K562 (cell line): ENCODE results near the gene PPP1R9B. TPM values are rescaled to one million over a fixed set of nuclear protein-coding genes. Genes with fewer than 3 reads are reported as not detected.
A peak's percentile ranks its signal among the peaks of the same experiment; 100 is the strongest.

ENCODE experiments used
- ATAC-seq: fragments of 200-7000 bp; cut with Tn5 transposase; 3 replicates; pipeline ENCODE4 v1.9.1; 2020; ENCODE audit warnings: moderate library complexity
- BruUV-seq: library from RNA; stranded (reverse); fragments of 400-500 nt; replicated peaks from 2 replicates; lab custom pipeline; 2021; lab: Mats Ljungman, UMichigan
- CTCF ChIA-PET: fragments of 300-600 bp; formaldehyde crosslinking; extraction: SDS; loops from one replicate; lab custom pipeline; 2021; ENCODE audit warnings: low intra/inter-chr PET ratio; lab: Yijun Ruan, JAX
- POLR2A ChIA-PET: fragments of 300-600, 350-650 bp; sonication (Branson Sonifier 250); formaldehyde crosslinking; extraction: SDS; loops from one replicate; lab custom pipeline; 2021; ENCODE audit warnings: antibody characterized with exemption, inconsistent platforms; lab: Yijun Ruan, JAX
- DNase-seq, 4 experiments: peaks; one replicate each; pipeline versions ENCODE4 v3.0.0 to v3.0.0-alpha.2; 2011 to 2018; ENCODE audit warnings: low spot score in 3 of 4, mixed read lengths in 3 of 4; ENCODE audit errors: extremely low read depth in 1 of 4
- FAIRE-seq: peaks from 2 replicates; lab custom pipeline; 2011; peaks lifted over from hg19 to GRCh38; lab: Jason Lieb, UNC
- H2AFZ ChIP-seq: 2 replicates; pipeline ENCODE4 v1.6.0; 2011; ENCODE audit warnings: low read depth, low read length, control low read depth, inconsistent platforms
- H3K27ac ChIP-seq: fragments of 200-600 bp; 3 replicates; pipeline ENCODE4 v1.8.0; 2011; ENCODE audit warnings: low read depth, mild to moderate bottlenecking, control low read depth, inconsistent platforms, low read length, moderate library complexity, mixed read lengths; ENCODE audit errors: extremely low read depth
- H3K27me3 ChIP-seq, 2 experiments: fragments of 300-600 bp in 1 of 2; 2 replicates in 1 of 2; 3 replicates in 1 of 2; pipeline versions ENCODE4 v1.6.0 to v1.8.0; 2011; ENCODE audit warnings: inconsistent platforms in 2 of 2, low read length in 2 of 2, mild to moderate bottlenecking in 1 of 2, mixed read lengths in 1 of 2, moderate library complexity in 1 of 2; ENCODE audit not compliant: control insufficient read depth in 2 of 2, insufficient read depth in 2 of 2
- H3K36me3 ChIP-seq: fragments of 300-600 bp; 3 replicates; pipeline ENCODE4 v1.8.0; 2011; ENCODE audit warnings: mild to moderate bottlenecking, low read length, inconsistent platforms; ENCODE audit not compliant: control insufficient read depth, insufficient read depth
- H3K4me1 ChIP-seq, 2 experiments: fragments of 200-600 bp in 1 of 2; replicated peaks in 1 of 2; 2 replicates in 1 of 2; 3 replicates in 1 of 2; pipeline versions ENCODE4 v1.5.1 to v1.8.0; 2011; ENCODE audit warnings: inconsistent platforms in 2 of 2, low read length in 2 of 2, mild to moderate bottlenecking in 1 of 2, mixed read lengths in 1 of 2, moderate library complexity in 1 of 2; ENCODE audit not compliant: control insufficient read depth in 2 of 2, insufficient read depth in 2 of 2
- H3K4me2 ChIP-seq: 2 replicates; pipeline ENCODE4 v1.6.1; 2011; ENCODE audit warnings: low read length, control low read depth, inconsistent platforms, mixed read lengths; ENCODE audit not compliant: insufficient read depth
- H3K4me3 ChIP-seq: fragments of 200-600 bp; sonication (generic), shearing (Covaris generic); 2 replicates; pipeline ENCODE4 v1.5.1; 2016; ENCODE audit warnings: control low read depth, inconsistent platforms
- H3K79me2 ChIP-seq: fragments of 200-600 bp; 3 replicates; pipeline ENCODE4 v1.8.0; 2011; ENCODE audit warnings: low read length, inconsistent platforms; ENCODE audit not compliant: control insufficient read depth, insufficient read depth
- H3K9ac ChIP-seq, 2 experiments: 2 replicates each; pipeline versions ENCODE4 v1.6.0 to v1.6.1; 2011; ENCODE audit warnings: low read depth in 2 of 2, low read length in 2 of 2, control low read depth in 1 of 2, inconsistent platforms in 1 of 2, mild to moderate bottlenecking in 1 of 2, mixed read lengths in 1 of 2; ENCODE audit not compliant: insufficient read depth in 1 of 2
- H3K9me1 ChIP-seq: one replicate; pipeline ENCODE4 v1.6.0; 2011; ENCODE audit warnings: inconsistent platforms, mild to moderate bottlenecking, low read length, moderate library complexity; ENCODE audit not compliant: control insufficient read depth, insufficient read depth
- H3K9me3 ChIP-seq: replicated peaks from 2 replicates; pipeline ENCODE4 v1.5.1; 2011; ENCODE audit warnings: low read depth, low read length, inconsistent platforms; ENCODE audit not compliant: control insufficient read depth, insufficient read depth
- H4K20me1 ChIP-seq: replicated peaks from 2 replicates; pipeline ENCODE4 v1.6.1; 2011; ENCODE audit warnings: low read length, inconsistent platforms, mixed read lengths; ENCODE audit not compliant: control insufficient read depth, insufficient read depth
- HNRNPUL1 ChIP-seq: fragments of 200-400 bp; formaldehyde crosslinking; IDR thresholded peaks from 2 replicates; pipeline ENCODE4 v1.6.1; 2017; ENCODE audit warnings: low read length
- MGA ChIP-seq: fragments of 450-650 bp; IDR thresholded peaks from 2 replicates; pipeline ENCODE4 v1.6.1; 2016; ENCODE audit warnings: mild to moderate bottlenecking, moderate library complexity
- MTA3 ChIP-seq: fragments of 450-650 bp; formaldehyde crosslinking; IDR thresholded peaks from 2 replicates; pipeline ENCODE4 v1.6.1; 2017; ENCODE audit warnings: mild to moderate bottlenecking, borderline replicate concordance
- OTX1 ChIP-seq: fragments of 450-650 bp; formaldehyde crosslinking; IDR thresholded peaks from 2 replicates; pipeline ENCODE4 v1.4.0; 2022; ENCODE audit warnings: mild to moderate bottlenecking
- PCBP1 ChIP-seq: fragments of 200-400 bp; formaldehyde crosslinking; IDR thresholded peaks from 2 replicates; pipeline ENCODE4 v1.6.1; 2018; ENCODE audit warnings: mild to moderate bottlenecking, low read depth, low read length; ENCODE audit not compliant: poor library complexity, severe bottlenecking
- RBBP5 ChIP-seq: fragments of 200-600 bp; sonication (generic); IDR thresholded peaks from 2 replicates; pipeline ENCODE4 v1.6.1; 2012; ENCODE audit warnings: borderline replicate concordance, mild to moderate bottlenecking, low read length, control low read depth, inconsistent platforms; ENCODE audit not compliant: insufficient read depth, poor library complexity, severe bottlenecking
- RUNX1 ChIP-seq: sonication (generic); IDR thresholded peaks from 2 replicates; pipeline ENCODE4 v1.6.1; 2016; ENCODE audit warnings: antibody characterized with exemption, low read depth
- SIN3A ChIP-seq, 2 experiments: fragments of 150-350 bp in 1 of 2; IDR thresholded peaks; 2 replicates each; pipeline ENCODE4 v1.6.1; 2011 to 2016; ENCODE audit warnings: borderline replicate concordance in 2 of 2, low read depth in 2 of 2, low read length in 2 of 2, mild to moderate bottlenecking in 2 of 2, moderate library complexity in 2 of 2; ENCODE audit not compliant: control insufficient read depth in 1 of 2
- ZBTB9 ChIP-seq: fragments of 450-650 bp; formaldehyde crosslinking; IDR thresholded peaks from 2 replicates; pipeline ENCODE4 v1.4.0; 2020; ENCODE audit warnings: mild to moderate bottlenecking, moderate library complexity
- WGBS: fragments of 100-300 bp; shearing (Covaris generic); methylation state at CpG from one replicate; pipeline ENCODE4 v1.1.6; 2016; ENCODE audit warnings: low coverage, mixed read lengths; ENCODE audit not compliant: insufficient coverage; ENCODE audit errors: missing lambda C conversion rate; 5-methylcytosine and 5-hydroxymethylcytosine counted together
- in situ Hi-C: fragments of 300-500 bp; cut with MboI; formaldehyde crosslinking; loops from 4 replicates; pipeline ENCODE4 v1.15.0; 2018; ENCODE audit warnings: inconsistent platforms, mixed read lengths
- intact Hi-C: fragments of 100-400 bp; cut with micrococcal nuclease; formaldehyde crosslinking; loops from 2 replicates; pipeline ENCODE4 v1.14.2; 2022
- polyA plus RNA-seq, 8 experiments: library from polyadenylated mRNA; depleted of rRNA in 4 of 8; stranded (reverse) in 5 of 8; unstranded in 3 of 8; fragments of >200 nt; fragmentation: Nextera tagmentation in 2 of 8; fragmentation: Illumina TruSeq in 1 of 8; extraction: Ambion mirVana in 2 of 8; extraction: Trizol in 1 of 8; gene quantifications; 2 replicates each; pipeline versions ENCODE4 v1.2.1 to v1.2.3, GENCODE V29; 2011 to 2014; ENCODE audit warnings: inconsistent platforms in 1 of 8, missing spikeins in 1 of 8
- total RNA-seq, 7 experiments: library from RNA; depleted of rRNA in 6 of 7; stranded (reverse); fragments of >200 nt in 6 of 7; fragmentation: Illumina TruSeq in 2 of 7; extraction: Trizol in 2 of 7; gene quantifications; 2 replicates each; pipeline versions ENCODE4 v1.2.1 to v1.2.3, GENCODE V29; 2011 to 2021; ENCODE audit warnings: low replicate concordance in 1 of 7

Gene PPP1R9B
- total and polyA plus RNA-seq, 9 of the 15 experiments (the other 6 are each of a cell fraction or from before 2014, with no cell fraction given): 0.10 to 63.5 (median 24.7) TPM

- no TSS peak for BruUV-seq
- Histone ChIP-seq H3K9me3 (no peaks in the 10 kb centered on the region), H3K4me3 (no peak overlapping the region), H3K27me3 (no peaks in the 10 kb centered on the region), H3K4me1 (peaks cover 38 to 61% of the 10 kb centered on the region in 2 experiments), H3K9me1 (peaks cover 5% of the 10 kb centered on the region), H3K4me2 (no peak overlapping the region), H3K36me3 (no peaks in the 10 kb centered on the region), H2AFZ (peak overlapping the region; percentile 58), H3K27ac (peak overlapping the region; percentile 87; the same call in 1 of the 3 replicates), H4K20me1 (no peaks in the 10 kb centered on the region), H3K9ac (peak overlapping the region in 1 of 2 experiments; percentile 3; a peak in 1 of 4 replicates), H3K79me2 (peaks cover 24% of the 10 kb centered on the region)
- no peak for FAIRE-seq
- CTCF ChIA-PET: no interaction called here
- intact Hi-C loops: no loop called here
- no peak for ATAC-seq
- WGBS: 13% methylated on average over 1 of the region's 1 CpG
- DNase-seq: peak in 1 of 4 experiments; percentile 20
- POLR2A ChIA-PET: interaction anchor here (0.5 to 1.7 kb wide), 7 partner anchors 9 to 44 kb away, joined by 3 to 5 read pairs (median 3); no protein-coding TSS in a partner anchor
- in situ Hi-C loops: no loop called here
- TF ChIP-seq MGA (peak; percentile 16; the same call in 1 of the 2 replicates), HNRNPUL1 (no peak), ZBTB9 (CRISPR knock-in tag) (no peak), RBBP5 (no peak), OTX1 (no peak), PCBP1 (no peak), RUNX1 (no peak), MTA3 (no peak), SIN3A (IDR thresholded peaks at IDR 0.05; ENCODE audit: borderline replicate concordance in 2 of 2, control insufficient read depth in 1 of 2, low read depth in 2 of 2, low read length in 2 of 2) (0 out of 4 replicates have a peak, but pooled peaks of 1 of the 2 experiments have one; percentile 8)
These were observed 4.1 kb upstream of the PPP1R9B start for GRCh38 chr17:50154604-50155003.
